GM12878 (cell line): ENCODE measurements around the gene TMTC1. TPM values are rescaled to one million over a fixed set of nuclear protein-coding genes. Genes with fewer than 3 reads are reported as not detected.

ENCODE experiments used
- ATAC-seq: fragments of 200-7000 bp; cut with Tn5 transposase; 3 replicates; pipeline ENCODE4 v1.9.1; 2020; ENCODE audit warnings: mild to moderate bottlenecking, moderate library complexity
- BruUV-seq: library from RNA; stranded (reverse); fragments of 400-500 nt; replicated peaks from 2 replicates; lab custom pipeline; 2021; lab: Mats Ljungman, UMichigan
- CTCF ChIA-PET: fragments of 300-600 bp; sonication (Branson Sonifier 250); formaldehyde crosslinking; extraction: SDS; loops from one replicate; lab custom pipeline; 2021; ENCODE audit warnings: inconsistent platforms; lab: Yijun Ruan, JAX
- POLR2A ChIA-PET: fragments of 350-600 bp; formaldehyde crosslinking; extraction: SDS; loops from one replicate; lab custom pipeline; 2021; ENCODE audit warnings: inconsistent platforms; lab: Charles Lee
- RAD21 ChIA-PET: fragments of 300-600 bp; sonication (Branson Sonifier 250); formaldehyde crosslinking; loops from one replicate; lab custom pipeline; 2023; ENCODE audit warnings: antibody characterized with exemption; ENCODE audit not compliant: unreplicated experiment; lab: Charles Lee
- SMC1A ChIA-PET: fragments of 300-600 bp; sonication (Branson Sonifier 250); formaldehyde crosslinking; loops from one replicate; lab custom pipeline; 2023; ENCODE audit not compliant: unreplicated experiment, uncharacterized antibody; lab: Charles Lee
- DNase-seq: peaks from one replicate; pipeline ENCODE4 v3.0.0-alpha.2; 2011; ENCODE audit warnings: low read depth, low spot score
- FAIRE-seq: peaks from 3 replicates; lab custom pipeline; 2011; peaks lifted over from hg19 to GRCh38; lab: Jason Lieb, UNC
- H2AFZ ChIP-seq: 2 replicates; pipeline ENCODE4 v1.6.0; 2011; ENCODE audit warnings: low read depth, low read length, control low read depth; ENCODE audit not compliant: control insufficient read depth
- H3K27ac ChIP-seq: 2 replicates; pipeline ENCODE4 v1.5.1; 2011; ENCODE audit warnings: control low read depth; ENCODE audit not compliant: control insufficient read depth, insufficient read depth
- H3K27me3 ChIP-seq, 2 experiments: replicated peaks in 1 of 2; 2 replicates each; pipeline versions ENCODE4 v1.6.0 to v1.6.1; 2011; ENCODE audit warnings: low read length in 1 of 2; ENCODE audit not compliant: control insufficient read depth in 2 of 2, insufficient read depth in 2 of 2
- H3K36me3 ChIP-seq, 2 experiments: 2 replicates each; pipeline ENCODE4 v1.5.1; 2011; ENCODE audit warnings: low read length in 1 of 2; ENCODE audit not compliant: control insufficient read depth in 2 of 2, insufficient read depth in 2 of 2
- H3K4me1 ChIP-seq: 2 replicates; pipeline ENCODE4 v1.6.1; 2011; ENCODE audit warnings: mild to moderate bottlenecking, low read length, moderate library complexity, mixed read lengths; ENCODE audit not compliant: control insufficient read depth, insufficient read depth
- H3K4me2 ChIP-seq: 2 replicates; pipeline ENCODE4 v1.6.0; 2011; ENCODE audit warnings: control low read depth; ENCODE audit not compliant: control insufficient read depth, insufficient read depth
- H3K4me3 ChIP-seq: fragments of 200-600 bp; sonication (generic); 2 replicates; pipeline ENCODE4 v1.5.1; 2016
- H3K79me2 ChIP-seq: 2 replicates; pipeline ENCODE4 v1.6.0; 2011; ENCODE audit warnings: low read length; ENCODE audit not compliant: control insufficient read depth, insufficient read depth
- H3K9ac ChIP-seq: 2 replicates; pipeline ENCODE4 v1.8.0; 2011; ENCODE audit warnings: low read length, control low read depth, mixed read lengths; ENCODE audit not compliant: control insufficient read depth, insufficient read depth
- H3K9me3 ChIP-seq: replicated peaks from 3 replicates; pipeline ENCODE4 v1.5.1; 2011; ENCODE audit warnings: mild to moderate bottlenecking, low read length; ENCODE audit not compliant: control insufficient read depth, insufficient read depth
- H4K20me1 ChIP-seq: 2 replicates; pipeline ENCODE4 v1.6.0; 2011; ENCODE audit not compliant: control insufficient read depth, insufficient read depth
- FOS ChIP-seq: IDR thresholded peaks from 3 replicates; pipeline ENCODE4 v1.6.1; 2011; ENCODE audit warnings: borderline replicate concordance; ENCODE audit not compliant: insufficient read length; ENCODE audit errors: extremely low read depth
- IKZF1 ChIP-seq: fragments of 450-650 bp; conservative IDR thresholded peaks from 2 replicates; pipeline ENCODE4 v1.6.1; 2017; ENCODE audit warnings: antibody characterized with exemption, mild to moderate bottlenecking
- JUND ChIP-seq: IDR thresholded peaks from 2 replicates; pipeline ENCODE4 v1.6.1; 2012; ENCODE audit warnings: low read depth, mild to moderate bottlenecking, low read length, improper control_type of control experiment, moderate library complexity
- KDM1A ChIP-seq: fragments of 200-600 bp; sonication (generic); IDR thresholded peaks from 2 replicates; pipeline ENCODE4 v1.6.1; 2016; ENCODE audit warnings: borderline replicate concordance
- MYB ChIP-seq: fragments of 150-350 bp; IDR thresholded peaks from 2 replicates; pipeline ENCODE4 v1.6.1; 2014; ENCODE audit warnings: mild to moderate bottlenecking, low read depth, low read length, borderline replicate concordance
- NFYA ChIP-seq: IDR thresholded peaks from 2 replicates; pipeline ENCODE4 v1.6.1; 2011; ENCODE audit warnings: low read depth, mild to moderate bottlenecking, low read length, improper control_type of control experiment, borderline replicate concordance
- NRF1 ChIP-seq: conservative IDR thresholded peaks from 2 replicates; pipeline ENCODE4 v1.6.1; 2011; ENCODE audit warnings: mild to moderate bottlenecking, low read depth, low read length, improper control_type of control experiment
- PKNOX1 ChIP-seq: fragments of 450-650 bp; IDR thresholded peaks from 2 replicates; pipeline ENCODE4 v1.6.1; 2016; ENCODE audit warnings: mild to moderate bottlenecking
- REST ChIP-seq: IDR thresholded peaks from 2 replicates; pipeline ENCODE4 v1.6.1; 2012; ENCODE audit warnings: mild to moderate bottlenecking, low read depth, low read length
- SIX5 ChIP-seq: IDR thresholded peaks from 2 replicates; pipeline ENCODE4 v1.6.1; 2011; ENCODE audit warnings: mild to moderate bottlenecking, low read depth, low read length, moderate library complexity; ENCODE audit not compliant: severe bottlenecking
- SMAD1 ChIP-seq: fragments of 450-650 bp; IDR thresholded peaks from 2 replicates; pipeline ENCODE4 v1.6.1; 2018; ENCODE audit warnings: mild to moderate bottlenecking, low read depth; ENCODE audit not compliant: partially characterized antibody
- YY1 ChIP-seq: IDR thresholded peaks from 2 replicates; pipeline ENCODE4 v1.6.1; 2011; ENCODE audit warnings: low read depth, mild to moderate bottlenecking, low read length
- in situ Hi-C: fragments of 300-500 bp; cut with MboI; formaldehyde crosslinking; loops from 9 replicates; pipeline ENCODE4 v1.14.3; 2018; ENCODE audit warnings: mixed read lengths
- intact Hi-C: fragments of 100-400 bp; cut with micrococcal nuclease; formaldehyde crosslinking; loops from one replicate; pipeline ENCODE4 v1.14.2; 2022; ENCODE audit not compliant: unreplicated experiment
- polyA plus RNA-seq, 11 experiments: library from polyadenylated mRNA; depleted of rRNA in 4 of 11; unstranded in 6 of 11; stranded (reverse) in 5 of 11; fragments of >200 nt; fragmentation: Nextera tagmentation in 4 of 11; fragmentation: Illumina TruSeq in 1 of 11; extraction: Ambion mirVana in 4 of 11; extraction: Trizol in 1 of 11; gene quantifications; 1 replicate in 1 of 11; 2 replicates in 10 of 11; pipeline versions ENCODE4 v1.2.1 to v1.2.3, GENCODE V29; 2011 to 2016; ENCODE audit warnings: inconsistent platforms in 2 of 11, missing spikeins in 2 of 11, low read depth in 1 of 11
- total RNA-seq, 4 experiments: library from RNA; depleted of rRNA in 3 of 4; stranded (reverse); fragments of >200 nt in 3 of 4; fragmentation: Illumina TruSeq in 1 of 4; extraction: Trizol in 1 of 4; gene quantifications; 2 replicates each; pipeline versions ENCODE4 v1.2.1 to v1.2.3, GENCODE V29; 2013 to 2021

Gene TMTC1
- total and polyA plus RNA-seq, 10 of the 15 experiments (the other 5 are each of a cell fraction or from before 2014, with no cell fraction given): 0.10 to 20.9 (median 0.57) TPM

GRCh38 chr12:29807129-29807528 lies 23.4 kb upstream of the TMTC1 start:
- no peak overlapping the region for H3K9ac ChIP-seq
- SMC1A ChIA-PET: interaction anchor here (1.6 to 1.9 kb wide), 2 partner anchors 13 to 55 kb away, joined by 3 to 9 read pairs; no protein-coding TSS in a partner anchor
- H4K20me1 ChIP-seq: no peaks in the 10 kb centered on the region
- RAD21 ChIA-PET: interaction anchor here (1.8 kb wide), 1 partner anchor 254 kb away, joined by 3 read pairs; no protein-coding TSS in a partner anchor
- no peak overlapping the region for H3K4me2 ChIP-seq
- H3K27ac ChIP-seq: no peak overlapping the region
- TF ChIP-seq NRF1 (no peak), KDM1A (no peak), FOS (no peak)
- in situ Hi-C loops (no loop called here), intact Hi-C loops (no loop called here)
- H2AFZ ChIP-seq: no peak overlapping the region
- DNase-seq (no peak), ATAC-seq (no peak), FAIRE-seq (no peak)
- no peaks in the 10 kb centered on the region for H3K27me3 ChIP-seq
- no peak overlapping the region for H3K4me3 ChIP-seq
- H3K9me3 ChIP-seq: no peaks in the 10 kb centered on the region
- no TSS peak for BruUV-seq
- CTCF ChIA-PET: no interaction called here
- POLR2A ChIA-PET: interaction anchor here (0.6 kb wide), 1 partner anchor 1578 kb away, joined by 4 read pairs; no protein-coding TSS in a partner anchor
- no peaks in the 10 kb centered on the region for H3K36me3 ChIP-seq
- H3K4me1 ChIP-seq: no peaks in the 10 kb centered on the region
- H3K79me2 ChIP-seq: no peaks in the 10 kb centered on the region

- no peak for TF ChIP-seq SIX5
- no peak for TF ChIP-seq SMAD1
- no peak for TF ChIP-seq IKZF1
- no peak for TF ChIP-seq JUND
- no peak for TF ChIP-seq PKNOX1
- no peak for TF ChIP-seq MYB
- TF ChIP-seq REST: no peak
- TF ChIP-seq NFYA: no peak
- no peak for TF ChIP-seq YY1
- Histone ChIP-seq H3K4me3 (no peak overlapping the region), H3K79me2 (no peaks in the 10 kb centered on the region), H3K4me1 (no peaks in the 10 kb centered on the region), H3K27ac (no peak overlapping the region), H3K9me3 (no peaks in the 10 kb centered on the region), H2AFZ (no peak overlapping the region), H3K36me3 (no peaks in the 10 kb centered on the region), H3K27me3 (no peaks in the 10 kb centered on the region), H3K4me2 (no peak overlapping the region), H4K20me1 (no peaks in the 10 kb centered on the region), H3K9ac (no peak overlapping the region)
- intact Hi-C loops: no loop called here
- DNase-seq (no peak), FAIRE-seq (no peak), ATAC-seq (no peak)
- RAD21 ChIA-PET: no interaction called here
- BruUV-seq: no TSS peak
- SMC1A ChIA-PET: interaction anchor here (0.6 to 1.0 kb wide), 3 partner anchors 86 to 253 kb away, joined by 3 to 4 read pairs (median 3); no protein-coding TSS in a partner anchor
- in situ Hi-C loops: no loop called here
- CTCF ChIA-PET: interaction anchor here (1.1 kb wide), 1 partner anchor 243 kb away, joined by 3 read pairs; no protein-coding TSS in a partner anchor
- POLR2A ChIA-PET: interaction anchor here (0.6 kb wide), 1 partner anchor 16 kb away, joined by 4 read pairs; no protein-coding TSS in a partner anchor
These were observed 20.3 kb upstream of the TMTC1 start for GRCh38 chr12:29804019-29804418.
